Stimulated activated naive CD8-positive, alpha-beta T cell treated with anti-CD3 and anti-CD28 coated beads, Interleukin-15, amount 100 ng/mL, for 72 hours (primary cell): ENCODE data around the gene PPP1R1B.
"Not testable (repeated sequence)": the region's sequence is repeated elsewhere in the genome, so short reads cannot be mapped to it uniquely, and the experiment has no call there.

ENCODE experiments used
- ATAC-seq: fragments of 150-1000 bp; cut with Tn5 transposase; 2 replicates; pipeline ENCODE4 v1.10.0; 2021; ENCODE audit warnings: mild to moderate bottlenecking, moderate library complexity
- DNase-seq, 2 donors: peaks; one replicate each; pipeline ENCODE4 v3.0.0; 2021 to 2022
- H3K27ac Mint-ChIP-seq, 2 donors: one replicate each; pipeline ENCODE4 v1.8.0; 2022; ENCODE audit warnings: mild to moderate bottlenecking in 2 of 2, mixed read lengths in 2 of 2, moderate library complexity in 2 of 2
- H3K27me3 Mint-ChIP-seq: one replicate; pipeline ENCODE4 v1.8.0; 2022; ENCODE audit warnings: mixed read lengths
- H3K4me1 Mint-ChIP-seq: one replicate; pipeline ENCODE4 v1.8.0; 2022; ENCODE audit warnings: mild to moderate bottlenecking, mixed read lengths
- H3K4me3 Mint-ChIP-seq, 2 donors: one replicate each; pipeline ENCODE4 v1.8.0; 2022; ENCODE audit warnings: mild to moderate bottlenecking in 2 of 2, mixed read lengths in 2 of 2, moderate library complexity in 1 of 2
- H3K9me3 Mint-ChIP-seq, 2 donors: one replicate each; pipeline ENCODE4 v1.8.0; 2022; ENCODE audit warnings: mixed read lengths in 2 of 2

Gene PPP1R1B

GRCh38 chr17:39626171-39627046, at the start of gene PPP1R1B:
Gene PPP1R1B, plus strand, starts transcription at chr17:39626952. Its CDS starts 441 bp downstream, at chr17:39627393.
- peak within 1 kb of the TSS; percentile 66 to 73 for H3K4me3 Mint-ChIP-seq
- DNase-seq (no peak), ATAC-seq (no peak)
- peaks cover 38% of the 10 kb centered on the region for H3K4me1 Mint-ChIP-seq
- H3K27ac Mint-ChIP-seq, result no peak within 1 kb of the TSS
- peaks cover 65% of the 10 kb centered on the region for H3K27me3 Mint-ChIP-seq
- H3K9me3 Mint-ChIP-seq, result no peaks in the 10 kb centered on the region

GRCh38 chr17:39578272-39578671, 48.5 kb upstream of the PPP1R1B start:
- H3K27me3 Mint-ChIP-seq, result peaks cover 29% of the 10 kb centered on the region
- peaks cover 11% of the 10 kb centered on the region for H3K4me1 Mint-ChIP-seq
- no peaks in the 10 kb centered on the region for H3K9me3 Mint-ChIP-seq
- no peak overlapping the region for H3K4me3 Mint-ChIP-seq
- DNase-seq, result no peak
- ATAC-seq, result no peak
- H3K27ac Mint-ChIP-seq, result no peak overlapping the region

- ATAC-seq (no peak), DNase-seq (no peak)
- peaks cover 5% of the 10 kb centered on the region for H3K4me1 Mint-ChIP-seq
- H3K9me3 Mint-ChIP-seq, result no peaks in the 10 kb centered on the region
- H3K27me3 Mint-ChIP-seq, result peaks cover 21% of the 10 kb centered on the region
- no peak overlapping the region for H3K4me3 Mint-ChIP-seq
- H3K27ac Mint-ChIP-seq, result no peak overlapping the region
Measured at GRCh38 chr17:39579318-39580081, 47.3 kb upstream of the PPP1R1B start.

- Mint-ChIP-seq H3K9me3 (no peaks in the 10 kb centered on the region), H3K4me3 (no peak overlapping the region), H3K27me3 (peaks cover 16% of the 10 kb centered on the region), H3K27ac (no peak overlapping the region), H3K4me1 (peaks cover 3% of the 10 kb centered on the region)
- DNase-seq, result no peak
- ATAC-seq, result no peak
Measured at GRCh38 chr17:39580082-39580468, 46.7 kb upstream of the PPP1R1B start.

- H3K27ac Mint-ChIP-seq, result no peak overlapping the region
- H3K9me3 Mint-ChIP-seq, result no peaks in the 10 kb centered on the region
- ATAC-seq, result no peak
Measured at GRCh38 chr17:39581071-39581758, 45.5 kb upstream of the PPP1R1B start.

GRCh38 chr17:39581759-39582085, 45.0 kb upstream of the PPP1R1B start:
- H3K27me3 Mint-ChIP-seq, result no peaks in the 10 kb centered on the region
- H3K4me3 Mint-ChIP-seq, result no peak overlapping the region
- H3K9me3 Mint-ChIP-seq, result no peaks in the 10 kb centered on the region
- DNase-seq (no peak), ATAC-seq (no peak)
- H3K4me1 Mint-ChIP-seq, result no peaks in the 10 kb centered on the region
- no peak overlapping the region for H3K27ac Mint-ChIP-seq

More at GRCh38 chr17:39581071-39581758, 45.5 kb upstream of the PPP1R1B start:
- Mint-ChIP-seq H3K27me3 (peaks cover 4% of the 10 kb centered on the region), H3K4me3 (no peak overlapping the region), H3K4me1 (no peaks in the 10 kb centered on the region)
- DNase-seq, result no peak

GRCh38 chr17:39582658-39583057, 44.1 kb upstream of the PPP1R1B start:
- DNase-seq (no peak), ATAC-seq (no peak)
- Mint-ChIP-seq H3K4me1 (no peaks in the 10 kb centered on the region), H3K4me3 (no peak overlapping the region), H3K9me3 (no peaks in the 10 kb centered on the region), H3K27me3 (no peaks in the 10 kb centered on the region), H3K27ac (no peak overlapping the region)

GRCh38 chr17:39590180-39590579, 36.6 kb upstream of the PPP1R1B start:
- not testable (repeated sequence) for ATAC-seq, H3K4me3 Mint-ChIP-seq, H3K4me1 Mint-ChIP-seq, H3K9me3 Mint-ChIP-seq, DNase-seq, H3K27ac Mint-ChIP-seq
- peaks cover 55% of the 10 kb centered on the region for H3K27me3 Mint-ChIP-seq

GRCh38 chr17:39591958-39592954, 34.5 kb upstream of the PPP1R1B start:
- Mint-ChIP-seq H3K27ac (no peak overlapping the region), H3K4me1 (peaks cover 11% of the 10 kb centered on the region), H3K4me3 (no peak overlapping the region), H3K9me3 (no peaks in the 10 kb centered on the region), H3K27me3 (peaks cover 76% of the 10 kb centered on the region)
- ATAC-seq, result no peak
- no peak for DNase-seq

- DNase-seq, result no peak
- Mint-ChIP-seq H3K27me3 (peaks cover 82% of the 10 kb centered on the region), H3K4me3 (no peak overlapping the region), H3K9me3 (no peaks in the 10 kb centered on the region), H3K4me1 (peaks cover 17% of the 10 kb centered on the region), H3K27ac (no peak overlapping the region)
- ATAC-seq, result no peak
Measured at GRCh38 chr17:39593371-39593770, 33.4 kb upstream of the PPP1R1B start.

GRCh38 chr17:39595294-39595693, 31.5 kb upstream of the PPP1R1B start:
- H3K4me3 Mint-ChIP-seq, result no peak overlapping the region
- peaks cover 89% of the 10 kb centered on the region for H3K27me3 Mint-ChIP-seq
- no peaks in the 10 kb centered on the region for H3K9me3 Mint-ChIP-seq
- ATAC-seq (no peak), DNase-seq (no peak)
- peaks cover 32% of the 10 kb centered on the region for H3K4me1 Mint-ChIP-seq
- H3K27ac Mint-ChIP-seq, result no peak overlapping the region

GRCh38 chr17:39595928-39596510, 30.7 kb upstream of the PPP1R1B start:
- DNase-seq (no peak), ATAC-seq (no peak)
- Mint-ChIP-seq H3K4me1 (peaks cover 35% of the 10 kb centered on the region), H3K27ac (no peak overlapping the region), H3K9me3 (no peaks in the 10 kb centered on the region), H3K4me3 (no peak overlapping the region), H3K27me3 (peaks cover 96% of the 10 kb centered on the region)

GRCh38 chr17:39596543-39597267, 30.0 kb upstream of the PPP1R1B start:
- H3K27ac Mint-ChIP-seq, result no peak overlapping the region
- no peak overlapping the region for H3K4me3 Mint-ChIP-seq
- no peaks in the 10 kb centered on the region for H3K9me3 Mint-ChIP-seq
- H3K27me3 Mint-ChIP-seq, result peaks cover 99% of the 10 kb centered on the region
- ATAC-seq (no peak), DNase-seq (no peak)
- H3K4me1 Mint-ChIP-seq, result peaks cover 40% of the 10 kb centered on the region
